Liver (tissue), 9 donors: ENCODE data around the gene CRYZL1. TPM values are rescaled to one million over a fixed set of nuclear protein-coding genes. Genes with fewer than 3 reads are reported as not detected.

Experiments
- DNase-seq: peaks from one replicate; pipeline ENCODE4 v3.0.0-alpha.2; 2017; ENCODE audit warnings: low spot score
- H3K27ac ChIP-seq, 2 donors: one replicate each; pipeline ENCODE4 v1.7.0; 2013; ENCODE audit warnings: inconsistent platforms in 2 of 2, low read length in 2 of 2, control low read depth in 1 of 2, low read depth in 1 of 2, mild to moderate bottlenecking in 1 of 2
- H3K27me3 ChIP-seq, 4 donors: one replicate each; pipeline versions ENCODE4 v1.6.1 to v1.7.0; 2013; ENCODE audit warnings: low read length in 3 of 4, inconsistent platforms in 1 of 4, mild to moderate bottlenecking in 1 of 4, moderate library complexity in 1 of 4; ENCODE audit not compliant: control insufficient read depth in 4 of 4, insufficient read depth in 4 of 4
- H3K36me3 ChIP-seq, 4 donors: one replicate each; pipeline versions ENCODE4 v1.6.1 to v1.7.0; 2013; ENCODE audit warnings: low read length in 3 of 4, mild to moderate bottlenecking in 3 of 4, low read depth in 1 of 4, moderate library complexity in 1 of 4; ENCODE audit not compliant: control insufficient read depth in 4 of 4, insufficient read depth in 3 of 4
- H3K4me1 ChIP-seq, 4 donors: one replicate each; pipeline versions ENCODE4 v1.6.1 to v1.7.0; 2013; ENCODE audit warnings: low read length in 3 of 4, mild to moderate bottlenecking in 3 of 4, moderate library complexity in 1 of 4; ENCODE audit not compliant: control insufficient read depth in 4 of 4, insufficient read depth in 4 of 4
- H3K4me3 ChIP-seq, 3 donors: one replicate each; pipeline versions ENCODE4 v1.6.1 to v1.7.0; 2013; ENCODE audit warnings: low read length in 3 of 3, control low read depth in 1 of 3, low read depth in 1 of 3, mild to moderate bottlenecking in 1 of 3
- H3K9ac ChIP-seq, 2 donors: one replicate each; pipeline ENCODE4 v1.7.0; 2013; ENCODE audit warnings: low read length in 2 of 2, mild to moderate bottlenecking in 2 of 2, moderate library complexity in 2 of 2, control low read depth in 1 of 2, low read depth in 1 of 2
- H3K9me3 ChIP-seq, 4 donors: one replicate each; pipeline versions ENCODE4 v1.6.1 to v1.7.0; 2013; ENCODE audit warnings: low read length in 3 of 4; ENCODE audit not compliant: control insufficient read depth in 4 of 4
- ATF3 ChIP-seq: IDR thresholded peaks from 2 replicates; pipeline ENCODE4 v1.6.1; 2016; ENCODE audit warnings: antibody characterized with exemption
- CTCF ChIP-seq: fragments of 150-350 bp; IDR thresholded peaks from 2 replicates; pipeline ENCODE4 v1.5.1; 2017; ENCODE audit warnings: improper control_type of control experiment, low read depth, low read length; ENCODE audit not compliant: missing input control
- EGR1 ChIP-seq, 2 donors: IDR thresholded peaks; 2 replicates each; pipeline ENCODE4 v1.6.1; 2016 to 2018; ENCODE audit warnings: antibody characterized with exemption in 2 of 2, low read depth in 2 of 2
- FOXA1 ChIP-seq: IDR thresholded peaks from 2 replicates; pipeline ENCODE4 v1.6.1; 2016; ENCODE audit warnings: antibody characterized with exemption
- FOXA2 ChIP-seq: IDR thresholded peaks from 2 replicates; pipeline ENCODE4 v1.6.1; 2016; ENCODE audit warnings: antibody characterized with exemption
- GABPA ChIP-seq, 2 donors: IDR thresholded peaks in 1 of 2; conservative IDR thresholded peaks in 1 of 2; 2 replicates each; pipeline ENCODE4 v1.6.1; 2016; ENCODE audit warnings: antibody characterized with exemption in 2 of 2, mild to moderate bottlenecking in 1 of 2, moderate library complexity in 1 of 2
- HNF4A ChIP-seq, 2 donors: conservative IDR thresholded peaks; 2 replicates each; pipeline ENCODE4 v1.6.1; 2016; ENCODE audit warnings: antibody characterized with exemption in 2 of 2, mild to moderate bottlenecking in 2 of 2
- HNF4G ChIP-seq: IDR thresholded peaks from 2 replicates; pipeline ENCODE4 v1.6.1; 2016; ENCODE audit warnings: antibody characterized with exemption
- JUND ChIP-seq, 2 donors: IDR thresholded peaks; 2 replicates each; pipeline ENCODE4 v1.6.1; 2016; ENCODE audit warnings: antibody characterized with exemption in 2 of 2
- MAX ChIP-seq: IDR thresholded peaks from 2 replicates; pipeline ENCODE4 v1.6.1; 2016; ENCODE audit warnings: antibody characterized with exemption
- NR2F2 ChIP-seq: IDR thresholded peaks from 2 replicates; pipeline ENCODE4 v1.6.1; 2016; ENCODE audit warnings: antibody characterized with exemption
- RAD21 ChIP-seq, 2 donors: IDR thresholded peaks; 2 replicates each; pipeline ENCODE4 v1.6.1; 2016; ENCODE audit warnings: antibody characterized with exemption in 2 of 2, mild to moderate bottlenecking in 2 of 2
- REST ChIP-seq: IDR thresholded peaks from 2 replicates; pipeline ENCODE4 v1.6.1; 2016; ENCODE audit warnings: antibody characterized with exemption, mild to moderate bottlenecking
- RXRA ChIP-seq, 2 donors: IDR thresholded peaks; 2 replicates each; pipeline ENCODE4 v1.6.1; 2017 to 2018; ENCODE audit warnings: antibody characterized with exemption in 2 of 2, mild to moderate bottlenecking in 1 of 2
- SP1 ChIP-seq: IDR thresholded peaks from 2 replicates; pipeline ENCODE4 v1.6.1; 2018; ENCODE audit warnings: antibody characterized with exemption, mild to moderate bottlenecking
- TAF1 ChIP-seq: conservative IDR thresholded peaks from 2 replicates; pipeline ENCODE4 v1.6.1; 2016; ENCODE audit warnings: antibody characterized with exemption, mild to moderate bottlenecking
- YY1 ChIP-seq: IDR thresholded peaks from 2 replicates; pipeline ENCODE4 v1.6.1; 2016; ENCODE audit warnings: antibody characterized with exemption, mild to moderate bottlenecking
- ZBTB33 ChIP-seq: IDR thresholded peaks from 2 replicates; pipeline ENCODE4 v1.6.1; 2016; ENCODE audit warnings: antibody characterized with exemption
- WGBS: extraction: QIAGEN DNeasy Blood & Tissue Kit; methylation state at CpG from one replicate; pipeline ENCODE4 v1.1.7; 2013; 5-methylcytosine and 5-hydroxymethylcytosine counted together
- polyA plus RNA-seq, 2 donors: library from polyadenylated mRNA; stranded (reverse) in 1 of 2; unstranded in 1 of 2; fragments of 200-250 nt in 1 of 2; fragments of >200 nt in 1 of 2; fragmentation: Nextera tagmentation in 1 of 2; extraction: Ambion mirVana in 1 of 2; gene quantifications; one replicate each; pipeline versions ENCODE4 v1.2.1 to v1.2.3, GENCODE V29; 2013 to 2015
- total RNA-seq, 2 donors: library from RNA; depleted of rRNA; stranded (reverse); fragments of >200 nt; gene quantifications; one replicate each; pipeline ENCODE4 v1.2.3, GENCODE V29; 2014
- donor health status: healthy.
- donor health status: healthy.
- donor health status: healthy.
- donor health status: healthy.
- donor health status: healthy.

Gene CRYZL1
- total and polyA plus RNA-seq, 4 donors, result 6.8 to 18.1 (median 11.5) TPM

GRCh38 chr21:33588485-33589335, 52.8 kb downstream of the CRYZL1 start, which contains the start of gene DONSON:
Gene DONSON, minus strand, starts transcription at chr21:33588684. Its CDS starts 43 bp downstream, at chr21:33588641.
- H3K27me3 ChIP-seq, result no peaks in the 10 kb centered on the region
- peaks cover 4 to 17% (median 10%) of the 10 kb centered on the region in 4 donors for H3K4me1 ChIP-seq
- peak within 1 kb of the TSS; percentile 48 to 70 for H3K9ac ChIP-seq
- peak; percentile 95 for DNase-seq
- H3K4me3 ChIP-seq, result peak within 1 kb of the TSS; percentile 45 to 88 (median 84)
- H3K9me3 ChIP-seq, result no peaks in the 10 kb centered on the region
- WGBS, result under 1% methylated on average over 78 of the region's 78 CpGs
- peaks cover 0 to 3% (median 0%) of the 10 kb centered on the region in 4 donors for H3K36me3 ChIP-seq
- peak within 1 kb of the TSS; percentile 90 to 94 for H3K27ac ChIP-seq
- TF ChIP-seq HNF4G, result peak; percentile 83
- peak; percentile 84 for TF ChIP-seq YY1
- TF ChIP-seq RAD21 (IDR thresholded peaks at IDR 0.05), result peak in 1 of 2 donors; percentile 29
- no peak for TF ChIP-seq FOXA2
- TF ChIP-seq REST, result peak; percentile 91
- no peak for TF ChIP-seq GABPA (IDR thresholded peaks at IDR 0.05 in 1 of 2, conservative IDR thresholded peaks at IDR 0.05 in 1 of 2)
- no peak for TF ChIP-seq ATF3
- peak; percentile 30 for TF ChIP-seq NR2F2
- TF ChIP-seq FOXA1, result no peak
- TF ChIP-seq EGR1 (IDR thresholded peaks at IDR 0.05; ENCODE audit: low read depth in 2 of 2), result peak; percentile 38 to 78
- TF ChIP-seq ZBTB33, result no peak
- TF ChIP-seq SP1, result peak; percentile 99
- TF ChIP-seq RXRA (IDR thresholded peaks at IDR 0.05), result peak; percentile 93
- peak; percentile 46 for TF ChIP-seq MAX
- TF ChIP-seq HNF4A (conservative IDR thresholded peaks at IDR 0.05), result peak; percentile 90 to 92
- peak; percentile 17 to 43 for TF ChIP-seq JUND (IDR thresholded peaks at IDR 0.05)
- TF ChIP-seq CTCF, result no peak
- peak; percentile 28 for TF ChIP-seq TAF1
